Suppressor macrophage treated with lipopolysaccharide for 4 hours (primary cell): Measurements from ENCODE around the gene SRPX2.
"Not testable (repeated sequence)": the region's sequence is repeated elsewhere in the genome, so short reads cannot be mapped to it uniquely, and the experiment has no call there.

Experiments
- DNase-seq: peaks from one replicate; pipeline ENCODE4 v3.0.0-alpha.2; 2020

The SRPX2 gene

GRCh38 chrX:100704581-100705203 is 60.7 kb downstream of the SRPX2 start:
- no peak for DNase-seq

- no peak for DNase-seq
Observed at GRCh38 chrX:100710816-100711215, 66.8 kb downstream of the SRPX2 start.

GRCh38 chrX:100717363-100717762 is 73.4 kb downstream of the SRPX2 start:
- no peak for DNase-seq

- DNase-seq, result no peak
Observed at GRCh38 chrX:100719139-100719538, 75.1 kb downstream of the SRPX2 start.

GRCh38 chrX:100720301-100720700 is 76.3 kb downstream of the SRPX2 start:
- peak; percentile 32 for DNase-seq

GRCh38 chrX:100721328-100721727 is 77.3 kb downstream of the SRPX2 start:
- DNase-seq, result no peak

- DNase-seq, result not testable (repeated sequence)
Observed at GRCh38 chrX:100724006-100724405, 80.0 kb downstream of the SRPX2 start.
